HEK293 (cell line): ENCODE results near the gene IFI30.
A peak's percentile ranks its signal among the peaks of the same experiment; 100 is the strongest.

Experiments used
- CTCF ChIA-PET: fragments of 350-600 bp; formaldehyde crosslinking; extraction: SDS; loops from one replicate; lab custom pipeline; 2021; ENCODE audit warnings: antibody characterized with exemption; lab: Yijun Ruan, JAX
- POLR2A ChIA-PET: fragments of 300-600 bp; formaldehyde crosslinking; extraction: SDS; loops from one replicate; lab custom pipeline; 2020; ENCODE audit warnings: antibody characterized with exemption, inconsistent platforms; lab: Yijun Ruan, JAX
- H3K27ac ChIP-seq: fragments of 200-500 bp; sonication (Bioruptor generic); 2 replicates; pipeline ENCODE4 v1.5.1; 2014; ENCODE audit warnings: low read depth, low read length, control low read depth, inconsistent platforms; ENCODE audit errors: extremely low read depth
- H3K36me3 ChIP-seq, 2 experiments: fragments of 200-500 bp in 1 of 2; sonication (Bioruptor generic) in 1 of 2; 1 replicate in 1 of 2; 2 replicates in 1 of 2; pipeline ENCODE4 v1.5.1; 2014 to 2017; ENCODE audit warnings: inconsistent platforms in 2 of 2, low read length in 2 of 2; ENCODE audit not compliant: control insufficient read depth in 2 of 2, insufficient read depth in 1 of 2
- H3K4me1 ChIP-seq: fragments of 200-500 bp; sonication (Bioruptor generic); 2 replicates; pipeline ENCODE4 v1.5.1; 2014; ENCODE audit warnings: mild to moderate bottlenecking, low read length, inconsistent platforms; ENCODE audit not compliant: control insufficient read depth, insufficient read depth
- H3K4me3 ChIP-seq: 2 replicates; pipeline ENCODE4 v1.5.1; 2011; ENCODE audit warnings: low read depth, mild to moderate bottlenecking, control low read depth, low read length, moderate library complexity
- H3K9me3 ChIP-seq: fragments of 200-500 bp; sonication (Bioruptor generic); 2 replicates; pipeline ENCODE4 v1.5.1; 2014; ENCODE audit warnings: low read depth, low read length, inconsistent platforms; ENCODE audit not compliant: control insufficient read depth, insufficient read depth
- GLIS1 ChIP-seq: fragments of 450-650 bp; formaldehyde crosslinking; IDR thresholded peaks from 2 replicates; pipeline ENCODE4 v1.5.1; 2016; ENCODE audit warnings: missing biosample characterization, missing genetic modification characterization
- HOXA7 ChIP-seq: sonication (generic); formaldehyde crosslinking; IDR thresholded peaks from 2 replicates; pipeline ENCODE4 v1.8.1; 2022; ENCODE audit warnings: missing genetic modification reagents, borderline replicate concordance
- KLF10 ChIP-seq: fragments of 450-650 bp; IDR thresholded peaks from 2 replicates; pipeline ENCODE4 v1.5.1; 2018; ENCODE audit warnings: missing biosample characterization, mild to moderate bottlenecking, missing genetic modification characterization
- OSR2 ChIP-seq: fragments of 450-650 bp; formaldehyde crosslinking; IDR thresholded peaks from 2 replicates; pipeline ENCODE4 v1.5.1; 2016; ENCODE audit warnings: missing biosample characterization, missing genetic modification characterization
- SCRT2 ChIP-seq: fragments of 450-650 bp; formaldehyde crosslinking; IDR thresholded peaks from 2 replicates; pipeline ENCODE4 v1.5.1; 2016; ENCODE audit warnings: missing biosample characterization, missing genetic modification characterization
- SP3 ChIP-seq: fragments of 450-650 bp; formaldehyde crosslinking; IDR thresholded peaks from 2 replicates; pipeline ENCODE4 v1.5.1; 2016; ENCODE audit warnings: missing biosample characterization, missing genetic modification characterization
- ZBTB1 ChIP-seq: fragments of 450-650 bp; formaldehyde crosslinking; IDR thresholded peaks from 2 replicates; pipeline ENCODE4 v1.5.1; 2016; ENCODE audit warnings: missing biosample characterization, missing genetic modification characterization
- ZBTB48 ChIP-seq: fragments of 450-650 bp; formaldehyde crosslinking; IDR thresholded peaks from 2 replicates; pipeline ENCODE4 v1.5.1; 2016; ENCODE audit warnings: missing biosample characterization, missing genetic modification characterization
- ZIC2 ChIP-seq: fragments of 450-650 bp; formaldehyde crosslinking; IDR thresholded peaks from 2 replicates; pipeline ENCODE4 v1.5.1; 2016; ENCODE audit warnings: missing biosample characterization, missing genetic modification characterization
- ZNF211 ChIP-seq: fragments of 450-650 bp; formaldehyde crosslinking; IDR thresholded peaks from 2 replicates; pipeline ENCODE4 v1.5.1; 2016; ENCODE audit warnings: low read depth, missing biosample characterization, missing genetic modification characterization
- ZNF341 ChIP-seq: fragments of 450-650 bp; formaldehyde crosslinking; IDR thresholded peaks from 2 replicates; pipeline ENCODE4; 2016; ENCODE audit warnings: low read depth, missing biosample characterization, missing genetic modification characterization
- ZNF366 ChIP-seq: fragments of 450-650 bp; formaldehyde crosslinking; conservative IDR thresholded peaks from 2 replicates; pipeline ENCODE4 v1.5.1; 2016; ENCODE audit warnings: missing biosample characterization, missing genetic modification characterization
- ZNF558 ChIP-seq: fragments of 450-650 bp; formaldehyde crosslinking; IDR thresholded peaks from 2 replicates; pipeline ENCODE4 v1.5.1; 2016; ENCODE audit warnings: missing biosample characterization, missing genetic modification characterization
- ZNF654 ChIP-seq: fragments of 450-650 bp; formaldehyde crosslinking; IDR thresholded peaks from 2 replicates; pipeline ENCODE4 v1.5.1; 2016; ENCODE audit warnings: low read depth, missing biosample characterization, missing genetic modification characterization
- ZNF658 ChIP-seq: fragments of 450-650 bp; formaldehyde crosslinking; IDR thresholded peaks from 2 replicates; pipeline ENCODE4; 2016; ENCODE audit warnings: missing biosample characterization, missing genetic modification characterization
- ZNF76 ChIP-seq: fragments of 450-650 bp; formaldehyde crosslinking; IDR thresholded peaks from 2 replicates; pipeline ENCODE4; 2016; ENCODE audit warnings: low read depth, missing biosample characterization, missing genetic modification characterization, borderline replicate concordance
- ZXDB ChIP-seq: fragments of 450-650 bp; formaldehyde crosslinking; IDR thresholded peaks from 2 replicates; pipeline ENCODE4 v1.5.1; 2016; ENCODE audit warnings: missing biosample characterization, missing genetic modification characterization
- TF ChIP-seq, protein P1 (sequence below): fragments of 450-650 bp; formaldehyde crosslinking; IDR thresholded peaks from 2 replicates; pipeline ENCODE4 v1.5.1; 2016; ENCODE audit warnings: missing biosample characterization, missing genetic modification characterization
- TF ChIP-seq, protein P2 (sequence below): fragments of 450-650 bp; formaldehyde crosslinking; optimal IDR thresholded peaks from 2 replicates; pipeline ENCODE3; 2016; ENCODE audit warnings: missing biosample characterization, mild to moderate bottlenecking, missing genetic modification characterization
- TF ChIP-seq, protein P3 (sequence below): fragments of 450-650 bp; formaldehyde crosslinking; IDR thresholded peaks from 2 replicates; pipeline ENCODE4 v1.5.1; 2016; ENCODE audit warnings: missing biosample characterization, missing genetic modification characterization
- TF ChIP-seq, protein P4 (sequence below): fragments of 450-650 bp; formaldehyde crosslinking; IDR thresholded peaks from 2 replicates; pipeline ENCODE4 v1.5.1; 2016; ENCODE audit warnings: missing biosample characterization, missing genetic modification characterization, borderline replicate concordance
- TF ChIP-seq, protein P5 (sequence below): fragments of 450-650 bp; formaldehyde crosslinking; IDR thresholded peaks from 2 replicates; pipeline ENCODE4 v1.5.1; 2016; ENCODE audit warnings: missing biosample characterization, missing genetic modification characterization
- TF ChIP-seq, protein P6 (sequence below): fragments of 450-650 bp; formaldehyde crosslinking; IDR thresholded peaks from 2 replicates; pipeline ENCODE4 v1.5.1; 2016; ENCODE audit warnings: missing biosample characterization, missing genetic modification characterization

The IFI30 gene

DNA sequence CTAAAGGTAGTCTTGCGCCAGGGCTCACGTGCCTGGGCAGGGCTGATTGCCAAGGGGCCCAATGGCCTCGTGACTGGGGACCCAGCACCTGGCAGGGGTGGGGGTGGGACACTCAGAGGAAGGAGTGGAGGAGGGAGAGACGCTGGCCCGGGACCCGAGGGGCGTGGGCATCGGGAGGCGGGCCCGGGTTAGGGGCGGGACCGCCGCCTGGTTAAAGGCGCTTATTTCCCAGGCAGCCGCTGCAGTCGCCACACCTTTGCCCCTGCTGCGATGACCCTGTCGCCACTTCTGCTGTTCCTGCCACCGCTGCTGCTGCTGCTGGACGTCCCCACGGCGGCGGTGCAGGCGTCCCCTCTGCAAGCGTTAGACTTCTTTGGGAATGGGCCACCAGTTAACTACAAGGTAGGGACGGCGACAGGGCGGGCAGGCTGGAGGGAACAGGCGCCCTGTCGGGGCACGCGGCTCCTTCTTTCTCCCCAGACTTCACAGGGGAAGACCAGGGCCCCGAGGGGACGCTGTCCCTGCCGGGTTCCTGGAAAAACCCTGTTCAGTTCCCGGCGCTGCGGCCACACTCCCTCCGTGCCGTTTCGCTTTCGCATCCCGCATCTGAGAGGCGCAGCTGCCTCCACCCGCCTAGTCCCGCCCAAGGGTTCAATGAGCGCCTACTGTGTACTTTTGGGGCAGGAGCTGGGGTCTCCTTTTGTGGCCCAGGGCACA is at the start of gene IFI30:
TSS of gene IFI30 (plus strand) at position 242 of the 717 bp plus-strand sequence. CDS start at position 271, 29 bp downstream.
- CTCF ChIA-PET, result interaction anchor here (0.5 to 1.2 kb wide), 5 partner anchors 10 to 558 kb away, joined by 3 to 4 read pairs (median 3); no protein-coding TSS in a partner anchor
- Histone ChIP-seq H3K27ac (no peak within 1 kb of the TSS; the same call in 1 of the 2 replicates), H3K9me3 (no peaks in the 10 kb centered on the region), H3K4me1 (no peaks in the 10 kb centered on the region), H3K4me3 (peak within 1 kb of the TSS; percentile 33), H3K36me3 (peaks cover 0 to 25% of the 10 kb centered on the region in 2 experiments; a peak in 2 of 3 replicates)
- POLR2A ChIA-PET, result interaction anchor here (0.8 kb wide), 1 partner anchor 19 kb away, joined by 3 read pairs; the partner anchor contains the start of gene MPV17L2
- no peak for TF ChIP-seq ZNF558 (tag by site-specific recombination)
- TF ChIP-seq ZNF76 (tag by site-specific recombination), result peak; percentile 66; the same call in 1 of the 2 replicates
- no peak for TF ChIP-seq SCRT2 (tag by site-specific recombination)
- peak; percentile 98 for TF ChIP-seq ZNF341
- no peak for TF ChIP-seq HOXA7 (CRISPR knock-in tag)
- TF ChIP-seq, protein P1, sequence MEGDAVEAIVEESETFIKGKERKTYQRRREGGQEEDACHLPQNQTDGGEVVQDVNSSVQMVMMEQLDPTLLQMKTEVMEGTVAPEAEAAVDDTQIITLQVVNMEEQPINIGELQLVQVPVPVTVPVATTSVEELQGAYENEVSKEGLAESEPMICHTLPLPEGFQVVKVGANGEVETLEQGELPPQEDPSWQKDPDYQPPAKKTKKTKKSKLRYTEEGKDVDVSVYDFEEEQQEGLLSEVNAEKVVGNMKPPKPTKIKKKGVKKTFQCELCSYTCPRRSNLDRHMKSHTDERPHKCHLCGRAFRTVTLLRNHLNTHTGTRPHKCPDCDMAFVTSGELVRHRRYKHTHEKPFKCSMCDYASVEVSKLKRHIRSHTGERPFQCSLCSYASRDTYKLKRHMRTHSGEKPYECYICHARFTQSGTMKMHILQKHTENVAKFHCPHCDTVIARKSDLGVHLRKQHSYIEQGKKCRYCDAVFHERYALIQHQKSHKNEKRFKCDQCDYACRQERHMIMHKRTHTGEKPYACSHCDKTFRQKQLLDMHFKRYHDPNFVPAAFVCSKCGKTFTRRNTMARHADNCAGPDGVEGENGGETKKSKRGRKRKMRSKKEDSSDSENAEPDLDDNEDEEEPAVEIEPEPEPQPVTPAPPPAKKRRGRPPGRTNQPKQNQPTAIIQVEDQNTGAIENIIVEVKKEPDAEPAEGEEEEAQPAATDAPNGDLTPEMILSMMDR (tag by site-specific recombination), result peak; percentile 30; the same call in 1 of the 2 replicates
- TF ChIP-seq, protein P2, sequence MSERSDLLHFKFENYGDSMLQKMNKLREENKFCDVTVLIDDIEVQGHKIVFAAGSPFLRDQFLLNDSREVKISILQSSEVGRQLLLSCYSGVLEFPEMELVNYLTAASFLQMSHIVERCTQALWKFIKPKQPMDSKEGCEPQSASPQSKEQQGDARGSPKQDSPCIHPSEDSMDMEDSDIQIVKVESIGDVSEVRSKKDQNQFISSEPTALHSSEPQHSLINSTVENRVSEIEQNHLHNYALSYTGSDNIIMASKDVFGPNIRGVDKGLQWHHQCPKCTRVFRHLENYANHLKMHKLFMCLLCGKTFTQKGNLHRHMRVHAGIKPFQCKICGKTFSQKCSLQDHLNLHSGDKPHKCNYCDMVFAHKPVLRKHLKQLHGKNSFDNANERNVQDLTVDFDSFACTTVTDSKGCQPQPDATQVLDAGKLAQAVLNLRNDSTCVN (tag by site-specific recombination), result peak; percentile 34
- TF ChIP-seq OSR2 (tag by site-specific recombination), result peak; percentile 82
- peak; percentile 73 for TF ChIP-seq ZIC2 (tag by site-specific recombination)
- peak; percentile 89 for TF ChIP-seq GLIS1 (tag by site-specific recombination)
- TF ChIP-seq, protein P3, sequence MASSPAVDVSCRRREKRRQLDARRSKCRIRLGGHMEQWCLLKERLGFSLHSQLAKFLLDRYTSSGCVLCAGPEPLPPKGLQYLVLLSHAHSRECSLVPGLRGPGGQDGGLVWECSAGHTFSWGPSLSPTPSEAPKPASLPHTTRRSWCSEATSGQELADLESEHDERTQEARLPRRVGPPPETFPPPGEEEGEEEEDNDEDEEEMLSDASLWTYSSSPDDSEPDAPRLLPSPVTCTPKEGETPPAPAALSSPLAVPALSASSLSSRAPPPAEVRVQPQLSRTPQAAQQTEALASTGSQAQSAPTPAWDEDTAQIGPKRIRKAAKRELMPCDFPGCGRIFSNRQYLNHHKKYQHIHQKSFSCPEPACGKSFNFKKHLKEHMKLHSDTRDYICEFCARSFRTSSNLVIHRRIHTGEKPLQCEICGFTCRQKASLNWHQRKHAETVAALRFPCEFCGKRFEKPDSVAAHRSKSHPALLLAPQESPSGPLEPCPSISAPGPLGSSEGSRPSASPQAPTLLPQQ (tag by site-specific recombination), result peak; percentile 89
- peak; percentile 94 for TF ChIP-seq SP3 (tag by site-specific recombination)
- TF ChIP-seq ZNF366 (tag by site-specific recombination), result peak; percentile 84
- peak; percentile 96 for TF ChIP-seq ZBTB48 (tag by site-specific recombination)
- TF ChIP-seq, protein P4, sequence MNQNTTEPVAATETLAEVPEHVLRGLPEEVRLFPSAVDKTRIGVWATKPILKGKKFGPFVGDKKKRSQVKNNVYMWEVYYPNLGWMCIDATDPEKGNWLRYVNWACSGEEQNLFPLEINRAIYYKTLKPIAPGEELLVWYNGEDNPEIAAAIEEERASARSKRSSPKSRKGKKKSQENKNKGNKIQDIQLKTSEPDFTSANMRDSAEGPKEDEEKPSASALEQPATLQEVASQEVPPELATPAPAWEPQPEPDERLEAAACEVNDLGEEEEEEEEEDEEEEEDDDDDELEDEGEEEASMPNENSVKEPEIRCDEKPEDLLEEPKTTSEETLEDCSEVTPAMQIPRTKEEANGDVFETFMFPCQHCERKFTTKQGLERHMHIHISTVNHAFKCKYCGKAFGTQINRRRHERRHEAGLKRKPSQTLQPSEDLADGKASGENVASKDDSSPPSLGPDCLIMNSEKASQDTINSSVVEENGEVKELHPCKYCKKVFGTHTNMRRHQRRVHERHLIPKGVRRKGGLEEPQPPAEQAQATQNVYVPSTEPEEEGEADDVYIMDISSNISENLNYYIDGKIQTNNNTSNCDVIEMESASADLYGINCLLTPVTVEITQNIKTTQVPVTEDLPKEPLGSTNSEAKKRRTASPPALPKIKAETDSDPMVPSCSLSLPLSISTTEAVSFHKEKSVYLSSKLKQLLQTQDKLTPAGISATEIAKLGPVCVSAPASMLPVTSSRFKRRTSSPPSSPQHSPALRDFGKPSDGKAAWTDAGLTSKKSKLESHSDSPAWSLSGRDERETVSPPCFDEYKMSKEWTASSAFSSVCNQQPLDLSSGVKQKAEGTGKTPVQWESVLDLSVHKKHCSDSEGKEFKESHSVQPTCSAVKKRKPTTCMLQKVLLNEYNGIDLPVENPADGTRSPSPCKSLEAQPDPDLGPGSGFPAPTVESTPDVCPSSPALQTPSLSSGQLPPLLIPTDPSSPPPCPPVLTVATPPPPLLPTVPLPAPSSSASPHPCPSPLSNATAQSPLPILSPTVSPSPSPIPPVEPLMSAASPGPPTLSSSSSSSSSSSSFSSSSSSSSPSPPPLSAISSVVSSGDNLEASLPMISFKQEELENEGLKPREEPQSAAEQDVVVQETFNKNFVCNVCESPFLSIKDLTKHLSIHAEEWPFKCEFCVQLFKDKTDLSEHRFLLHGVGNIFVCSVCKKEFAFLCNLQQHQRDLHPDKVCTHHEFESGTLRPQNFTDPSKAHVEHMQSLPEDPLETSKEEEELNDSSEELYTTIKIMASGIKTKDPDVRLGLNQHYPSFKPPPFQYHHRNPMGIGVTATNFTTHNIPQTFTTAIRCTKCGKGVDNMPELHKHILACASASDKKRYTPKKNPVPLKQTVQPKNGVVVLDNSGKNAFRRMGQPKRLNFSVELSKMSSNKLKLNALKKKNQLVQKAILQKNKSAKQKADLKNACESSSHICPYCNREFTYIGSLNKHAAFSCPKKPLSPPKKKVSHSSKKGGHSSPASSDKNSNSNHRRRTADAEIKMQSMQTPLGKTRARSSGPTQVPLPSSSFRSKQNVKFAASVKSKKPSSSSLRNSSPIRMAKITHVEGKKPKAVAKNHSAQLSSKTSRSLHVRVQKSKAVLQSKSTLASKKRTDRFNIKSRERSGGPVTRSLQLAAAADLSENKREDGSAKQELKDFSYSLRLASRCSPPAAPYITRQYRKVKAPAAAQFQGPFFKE (tag by site-specific recombination), result no peak
- TF ChIP-seq ZNF658 (tag by site-specific recombination), result no peak
- no peak for TF ChIP-seq ZNF654
- TF ChIP-seq, protein P5, sequence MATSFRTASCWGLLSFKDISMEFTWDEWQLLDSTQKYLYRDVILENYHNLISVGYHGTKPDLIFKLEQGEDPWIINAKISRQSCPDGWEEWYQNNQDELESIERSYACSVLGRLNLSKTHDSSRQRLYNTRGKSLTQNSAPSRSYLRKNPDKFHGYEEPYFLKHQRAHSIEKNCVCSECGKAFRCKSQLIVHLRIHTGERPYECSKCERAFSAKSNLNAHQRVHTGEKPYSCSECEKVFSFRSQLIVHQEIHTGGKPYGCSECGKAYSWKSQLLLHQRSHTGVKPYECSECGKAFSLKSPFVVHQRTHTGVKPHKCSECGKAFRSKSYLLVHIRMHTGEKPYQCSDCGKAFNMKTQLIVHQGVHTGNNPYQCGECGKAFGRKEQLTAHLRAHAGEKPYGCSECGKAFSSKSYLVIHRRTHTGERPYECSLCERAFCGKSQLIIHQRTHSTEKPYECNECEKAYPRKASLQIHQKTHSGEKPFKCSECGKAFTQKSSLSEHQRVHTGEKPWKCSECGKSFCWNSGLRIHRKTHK (tag by site-specific recombination), result no peak
- peak; percentile 97 for TF ChIP-seq ZXDB
- peak; percentile 51; the same call in 1 of the 2 replicates for TF ChIP-seq KLF10 (tag by site-specific recombination)
- no peak for TF ChIP-seq ZBTB1 (tag by site-specific recombination)
- TF ChIP-seq, protein P6, sequence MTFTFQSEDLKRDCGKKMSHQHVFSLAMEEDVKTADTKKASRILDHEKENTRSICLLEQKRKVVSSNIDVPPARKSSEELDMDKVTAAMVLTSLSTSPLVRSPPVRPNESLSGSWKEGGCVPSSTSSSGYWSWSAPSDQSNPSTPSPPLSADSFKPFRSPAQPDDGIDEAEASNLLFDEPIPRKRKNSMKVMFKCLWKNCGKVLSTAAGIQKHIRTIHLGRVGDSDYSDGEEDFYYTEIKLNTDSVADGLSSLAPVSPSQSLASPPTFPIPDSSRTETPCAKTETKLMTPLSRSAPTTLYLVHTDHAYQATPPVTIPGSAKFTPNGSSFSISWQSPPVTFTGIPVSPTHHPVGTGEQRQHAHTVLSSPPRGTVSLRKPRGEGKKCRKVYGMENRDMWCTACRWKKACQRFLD, result no peak
- TF ChIP-seq ZNF211 (tag by site-specific recombination), result no peak
